Measurements from ENCODE around the gene ZSWIM3. TPM values are rescaled to one million over a fixed set of nuclear protein-coding genes. Genes with fewer than 3 reads are reported as not detected.

Gene ZSWIM3
- total and polyA plus RNA-seq, 2 of the 8 experiments (the other 6 are each of a cell fraction or from before 2014, with no cell fraction given) = 5.5 to 6.9 TPM

DNA sequence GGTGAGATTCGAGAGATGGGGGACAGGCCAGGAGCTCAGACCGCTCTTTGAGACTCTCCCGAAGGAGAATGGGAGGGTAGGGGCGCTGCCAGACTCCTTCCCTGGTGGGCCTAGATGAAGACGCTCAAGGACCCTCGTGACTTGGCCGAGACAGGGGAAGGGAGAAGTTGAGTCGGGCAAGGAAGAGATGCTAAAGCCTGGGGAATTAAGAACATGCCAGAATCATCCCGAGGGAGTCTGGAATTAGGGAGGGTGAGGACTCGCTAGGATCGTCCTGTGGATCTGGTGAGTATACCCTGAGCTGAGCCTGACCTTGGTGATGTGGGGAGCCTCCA, 44.4 kb upstream of the ZSWIM3 start (continued):
- no peak for TF ChIP-seq CTCF (IDR thresholded peaks at IDR 0.05; ENCODE audit: control extremely low read depth in 1 of 3, insufficient read depth in 1 of 3, low read depth in 1 of 3, low read length in 3 of 3)
- no peak for TF ChIP-seq CHD2 (IDR thresholded peaks at IDR 0.05; ENCODE audit: low read length)
- no peak for TF ChIP-seq ASH2L (IDR thresholded peaks at IDR 0.05; ENCODE audit: low read length)
- TF ChIP-seq USF2 (IDR thresholded peaks at IDR 0.05; ENCODE audit: low read length) = no peak
- no peak for TF ChIP-seq POU5F1 (IDR thresholded peaks at IDR 0.05; ENCODE audit: low read depth, low read length)
- no peak for TF ChIP-seq E2F6 (IDR thresholded peaks at IDR 0.05)
- no peak for TF ChIP-seq SP2 (IDR thresholded peaks at IDR 0.05; ENCODE audit: low read length)
- no peak for TF ChIP-seq EP300 (IDR thresholded peaks at IDR 0.05; ENCODE audit: borderline replicate concordance in 1 of 2, low read depth in 2 of 2, low read length in 2 of 2)
